Neural cell (in vitro differentiated cells): ENCODE results near the gene KRTAP5-4. TPM values are rescaled to one million over a fixed set of nuclear protein-coding genes. Genes with fewer than 3 reads are reported as not detected.

Source experiments
- H2AFZ ChIP-seq: fragments of 200-600, 300-800 bp; sonication (generic), shearing (Covaris generic); 2 replicates; pipeline ENCODE4 v1.6.0; 2014; ENCODE audit warnings: low read depth, mild to moderate bottlenecking, antibody characterized with exemption, low read length, moderate library complexity
- H3F3A ChIP-seq: fragments of 200-600 bp; shearing (Covaris generic); 2 replicates; pipeline ENCODE4 v1.6.1; 2016; ENCODE audit warnings: mild to moderate bottlenecking, moderate library complexity, mixed read lengths, antibody characterized with exemption, low read length; ENCODE audit not compliant: insufficient read depth, poor library complexity, severe bottlenecking
- H3K27ac ChIP-seq: fragments of 200-600, 300-800 bp; sonication (generic), shearing (Covaris generic); 2 replicates; pipeline ENCODE4 v1.5.1; 2014; ENCODE audit warnings: mild to moderate bottlenecking, low read length, moderate library complexity
- H3K27me3 ChIP-seq: fragments of 300-800, 200-600 bp; sonication (generic), shearing (Covaris generic); 2 replicates; pipeline ENCODE4 v1.6.0; 2014; ENCODE audit warnings: mild to moderate bottlenecking, low read depth, low read length, moderate library complexity; ENCODE audit not compliant: insufficient read depth
- H3K36me3 ChIP-seq: fragments of 300-800, 200-600 bp; sonication (generic), shearing (Covaris generic); 2 replicates; pipeline ENCODE4 v1.5.1; 2014; ENCODE audit warnings: mild to moderate bottlenecking, antibody characterized with exemption, low read length, moderate library complexity; ENCODE audit not compliant: insufficient read depth
- H3K4me2 ChIP-seq: fragments of 300-800, 200-600 bp; sonication (generic), shearing (Covaris generic); 2 replicates; pipeline ENCODE4 v1.6.0; 2014; ENCODE audit warnings: mild to moderate bottlenecking, low read length
- H3K4me3 ChIP-seq: fragments of 300-800, 200-600 bp; sonication (generic), shearing (Covaris generic); 2 replicates; pipeline ENCODE4 v1.5.1; 2014; ENCODE audit warnings: mild to moderate bottlenecking, low read length, moderate library complexity
- H3K79me2 ChIP-seq: fragments of 200-600 bp; shearing (Covaris generic); replicated peaks from 2 replicates; pipeline ENCODE4 v1.6.0; 2014; ENCODE audit warnings: mild to moderate bottlenecking, low read length, moderate library complexity; ENCODE audit not compliant: insufficient read depth
- H3K9ac ChIP-seq: fragments of 300-800, 200-600 bp; sonication (generic), shearing (Covaris generic); 2 replicates; pipeline ENCODE4 v1.6.1; 2016; ENCODE audit warnings: mild to moderate bottlenecking, low read length, mixed read lengths
- H3K9me2 ChIP-seq: fragments of 200-600 bp; shearing (Covaris generic); 2 replicates; pipeline ENCODE4 v1.6.1; 2016; ENCODE audit warnings: mild to moderate bottlenecking, low read length, mixed read lengths; ENCODE audit not compliant: insufficient read depth
- H3K9me3 ChIP-seq: fragments of 200-600, 300-800 bp; sonication (generic), shearing (Covaris generic); 2 replicates; pipeline ENCODE4 v1.6.1; 2016; ENCODE audit warnings: mild to moderate bottlenecking, mixed run types, low read length, moderate library complexity, mixed read lengths
- H4K20me1 ChIP-seq: fragments of 200-600 bp; shearing (Covaris generic); 2 replicates; pipeline ENCODE4 v1.6.1; 2016; ENCODE audit warnings: mild to moderate bottlenecking, mixed run types; ENCODE audit not compliant: insufficient read depth
- CTCF ChIP-seq: fragments of 450-650 bp; IDR thresholded peaks from 2 replicates; pipeline ENCODE4 v1.5.1; 2014; ENCODE audit warnings: antibody characterized with exemption, mild to moderate bottlenecking, moderate library complexity; ENCODE audit not compliant: poor library complexity, severe bottlenecking
- EP300 ChIP-seq: fragments of 450-650 bp; conservative IDR thresholded peaks from 2 replicates; pipeline ENCODE4 v1.6.1; 2014; ENCODE audit warnings: antibody characterized with exemption, mild to moderate bottlenecking, moderate library complexity; ENCODE audit not compliant: poor library complexity, severe bottlenecking
- EZH2 ChIP-seq: fragments of 200-600, 300-800 bp; shearing (Covaris generic), sonication (generic); IDR thresholded peaks from 2 replicates; pipeline ENCODE4 v1.6.1; 2014; ENCODE audit warnings: antibody characterized with exemption, low read length, borderline replicate concordance, mild to moderate bottlenecking; ENCODE audit not compliant: insufficient read depth, poor library complexity, severe bottlenecking
- MXI1 ChIP-seq: fragments of 450-650 bp; conservative IDR thresholded peaks from 2 replicates; pipeline ENCODE4 v1.6.1; 2014; ENCODE audit warnings: antibody characterized with exemption, mild to moderate bottlenecking; ENCODE audit not compliant: poor library complexity, severe bottlenecking
- POLR2AphosphoS5 ChIP-seq: IDR thresholded peaks from 2 replicates; pipeline ENCODE4 v1.6.1; 2012
- RAD21 ChIP-seq: fragments of 450-650 bp; conservative IDR thresholded peaks from 2 replicates; pipeline ENCODE4 v1.6.1; 2014; ENCODE audit warnings: antibody characterized with exemption, mild to moderate bottlenecking, moderate library complexity
- REST ChIP-seq: IDR thresholded peaks from 2 replicates; pipeline ENCODE4 v1.6.1; 2012; ENCODE audit warnings: borderline replicate concordance
- SMC3 ChIP-seq: fragments of 450-650 bp; conservative IDR thresholded peaks from 2 replicates; pipeline ENCODE4 v1.6.1; 2014; ENCODE audit warnings: antibody characterized with exemption, mild to moderate bottlenecking, moderate library complexity; ENCODE audit not compliant: poor library complexity
- TAF1 ChIP-seq: IDR thresholded peaks from 2 replicates; pipeline ENCODE4 v1.6.1; 2012; ENCODE audit warnings: low read depth
- polyA plus RNA-seq: library from polyadenylated mRNA; depleted of rRNA; stranded (reverse); fragments of >200 nt; gene quantifications from 2 replicates; pipeline ENCODE4 v1.2.3, GENCODE V29; 2014

Gene KRTAP5-4
- polyA plus RNA-seq, 1 donor from 2014 or later = not detected

- H3K4me3 ChIP-seq = no peak overlapping the region
- no peaks in the 10 kb centered on the region for H3K9me3 ChIP-seq
- no peaks in the 10 kb centered on the region for H3K27me3 ChIP-seq
- H3K36me3 ChIP-seq = no peaks in the 10 kb centered on the region
- TF ChIP-seq TAF1 (no peak), EZH2 (no peak), EP300 (no peak), CTCF (no peak), MXI1 (no peak), RAD21 (no peak), REST (no peak), POLR2AphosphoS5 (no peak), SMC3 (no peak)
- no peaks in the 10 kb centered on the region for H3K9me2 ChIP-seq
- H4K20me1 ChIP-seq = no peaks in the 10 kb centered on the region
- no peaks in the 10 kb centered on the region for H3F3A ChIP-seq
- H3K4me2 ChIP-seq = no peak overlapping the region
- H3K79me2 ChIP-seq = no peaks in the 10 kb centered on the region
- H2AFZ ChIP-seq = no peak overlapping the region
- H3K9ac ChIP-seq = no peak overlapping the region
- no peak overlapping the region for H3K27ac ChIP-seq
Measured at GRCh38 chr11:1654388-1655167, 32.6 kb upstream of the KRTAP5-4 start.

GRCh38 chr11:1653541-1654387 is 31.8 kb upstream of the KRTAP5-4 start:
- no peaks in the 10 kb centered on the region for H3K9me3 ChIP-seq
- no peaks in the 10 kb centered on the region for H4K20me1 ChIP-seq
- H3K27ac ChIP-seq = no peak overlapping the region
- no peak overlapping the region for H3K4me2 ChIP-seq
- H3K27me3 ChIP-seq = no peaks in the 10 kb centered on the region
- TF ChIP-seq REST (no peak), SMC3 (no peak), EZH2 (no peak), POLR2AphosphoS5 (no peak), MXI1 (no peak), EP300 (no peak), TAF1 (no peak), RAD21 (no peak), CTCF (no peak)
- no peak overlapping the region for H3K9ac ChIP-seq
- H3K9me2 ChIP-seq = no peaks in the 10 kb centered on the region
- H3F3A ChIP-seq = no peaks in the 10 kb centered on the region
- no peak overlapping the region for H2AFZ ChIP-seq
- H3K36me3 ChIP-seq = no peaks in the 10 kb centered on the region
- no peak overlapping the region for H3K4me3 ChIP-seq
- H3K79me2 ChIP-seq = no peaks in the 10 kb centered on the region
